ENCODE measurements around the gene TNFAIP8L3.

GRCh38 chr15:51077221-51078153 is 17.2 kb downstream of the TNFAIP8L3 start:
- TF ChIP-seq CTCF (IDR thresholded peaks at IDR 0.05; ENCODE audit: insufficient read depth, low read length, poor library complexity, severe bottlenecking) (no peak), EZH2phosphoT487 (conservative IDR thresholded peaks at IDR 0.05; ENCODE audit: low read length) (no peak)

Measured in SU-DHL-6 (cell line).